NCI-H128 (cell line): ENCODE results near the gene KRTAP20-1.

ENCODE experiments used
- DNase-seq: peaks from one replicate; lab custom pipeline; 2025; ENCODE audit not compliant: unreplicated experiment; lab: John Stamatoyannopoulos, UW

KRTAP20-1 gene

GRCh38 chr21:30642564-30642963 is 26.3 kb downstream of the KRTAP20-1 start, which contains the start of gene KRTAP20-3:
Gene KRTAP20-3, plus strand, starts transcription at chr21:30642864.
- no peak for DNase-seq

GRCh38 chr21:30646904-30647414 is 30.7 kb downstream of the KRTAP20-1 start:
- no peak for DNase-seq

GRCh38 chr21:30652891-30653290 is 36.7 kb downstream of the KRTAP20-1 start:
- DNase-seq: no peak
